ENCODE results near the gene CT47C1. TPM values are rescaled to one million over a fixed set of nuclear protein-coding genes. Genes with fewer than 3 reads are reported as not detected.
A peak's percentile ranks its signal among the peaks of the same experiment; 100 is the strongest.

CT47C1 gene
- total RNA-seq, 4 donors from 2014 or later = not detected

GRCh38 chrX:119030990-119031389 is 41.8 kb upstream of the CT47C1 start:
- no peaks in the 10 kb centered on the region for H3K4me1 ChIP-seq
- TF ChIP-seq POLR2A (IDR thresholded peaks at IDR 0.05) = no peak
- TF ChIP-seq CTCF (IDR thresholded peaks at IDR 0.05) = no peak
- H3K4me3 ChIP-seq = no peak overlapping the region
- H3K36me3 ChIP-seq = no peaks in the 10 kb centered on the region
- H3K27me3 ChIP-seq = no peaks in the 10 kb centered on the region
- H3K9me3 ChIP-seq = no peaks in the 10 kb centered on the region
- intact Hi-C loops (cut with DNase I; ENCODE audit: low total_unique reads) = no loop called here
- no peak overlapping the region for H3K27ac ChIP-seq
- no peak for DNase-seq

GRCh38 chrX:119036107-119037029 is 36.4 kb upstream of the CT47C1 start:
- no peak for DNase-seq
- no peaks in the 10 kb centered on the region for H3K36me3 ChIP-seq
- TF ChIP-seq CTCF (IDR thresholded peaks at IDR 0.05) = no peak
- H3K4me3 ChIP-seq = no peak overlapping the region
- H3K27ac ChIP-seq = no peak overlapping the region
- intact Hi-C loops (cut with DNase I; ENCODE audit: low total_unique reads) = no loop called here
- H3K9me3 ChIP-seq = no peaks in the 10 kb centered on the region
- H3K27me3 ChIP-seq = no peaks in the 10 kb centered on the region
- no peaks in the 10 kb centered on the region for H3K4me1 ChIP-seq

GRCh38 chrX:119040432-119040831 is 32.4 kb upstream of the CT47C1 start:
- H3K27ac ChIP-seq = peak overlapping the region; percentile 36 to 47
- H3K36me3 ChIP-seq = no peaks in the 10 kb centered on the region
- no peak for TF ChIP-seq POLR2A (IDR thresholded peaks at IDR 0.05)
- TF ChIP-seq CTCF (IDR thresholded peaks at IDR 0.05) = no peak
- intact Hi-C loops (cut with DNase I; ENCODE audit: low total_unique reads) = no loop called here
- no peak overlapping the region for H3K4me3 ChIP-seq
- no peaks in the 10 kb centered on the region for H3K4me1 ChIP-seq
- DNase-seq = no peak
- H3K27me3 ChIP-seq = no peaks in the 10 kb centered on the region
- no peaks in the 10 kb centered on the region for H3K9me3 ChIP-seq

- H3K9me3 ChIP-seq = no peaks in the 10 kb centered on the region
- no peaks in the 10 kb centered on the region for H3K4me1 ChIP-seq
- no peak overlapping the region for H3K4me3 ChIP-seq
- H3K27me3 ChIP-seq = no peaks in the 10 kb centered on the region
- no peaks in the 10 kb centered on the region for H3K36me3 ChIP-seq
- H3K27ac ChIP-seq = peak overlapping the region; percentile 36 to 47
- no peak for TF ChIP-seq CTCF (IDR thresholded peaks at IDR 0.05)
- TF ChIP-seq POLR2A (IDR thresholded peaks at IDR 0.05) = no peak
- intact Hi-C loops (cut with DNase I; ENCODE audit: low total_unique reads) = no loop called here
- peak; percentile 66 to 75 for DNase-seq
These were observed 31.6 kb upstream of the CT47C1 start for GRCh38 chrX:119041175-119041574.

- peak overlapping the region; percentile 6 to 35 for H3K27ac ChIP-seq
- no peaks in the 10 kb centered on the region for H3K36me3 ChIP-seq
- DNase-seq = no peak
- intact Hi-C loops (cut with DNase I; ENCODE audit: low total_unique reads) = no loop called here
- H3K9me3 ChIP-seq = no peaks in the 10 kb centered on the region
- H3K4me3 ChIP-seq = no peak overlapping the region
- TF ChIP-seq CTCF (IDR thresholded peaks at IDR 0.05) (no peak), POLR2A (IDR thresholded peaks at IDR 0.05) (no peak)
- no peaks in the 10 kb centered on the region for H3K4me1 ChIP-seq
- H3K27me3 ChIP-seq = no peaks in the 10 kb centered on the region
These were observed 30.8 kb upstream of the CT47C1 start for GRCh38 chrX:119042040-119042439.

Data from uterus (tissue), 4 donors.